Measurements from ENCODE around the gene IPP.

DNA sequence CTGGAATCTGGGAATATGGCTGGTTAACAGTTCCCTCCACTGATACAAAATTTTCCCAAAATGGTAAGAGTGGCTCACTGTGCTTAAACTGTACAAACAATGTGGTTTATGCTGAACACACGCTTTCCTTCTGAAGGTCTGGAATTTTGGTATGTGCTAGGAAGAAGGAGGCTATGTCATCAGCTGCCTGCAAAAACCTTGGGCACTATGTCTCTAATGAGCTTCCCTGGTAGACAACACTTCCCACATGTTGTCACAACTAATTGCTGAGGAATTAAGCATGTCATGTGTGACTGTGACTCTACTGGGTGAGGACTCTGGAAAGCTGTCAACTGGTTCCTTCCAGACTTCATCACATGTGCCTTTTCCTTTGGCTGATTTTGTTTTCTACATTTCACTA lies 29.2 kb downstream of the IPP start:
- TF ChIP-seq, protein P1, sequence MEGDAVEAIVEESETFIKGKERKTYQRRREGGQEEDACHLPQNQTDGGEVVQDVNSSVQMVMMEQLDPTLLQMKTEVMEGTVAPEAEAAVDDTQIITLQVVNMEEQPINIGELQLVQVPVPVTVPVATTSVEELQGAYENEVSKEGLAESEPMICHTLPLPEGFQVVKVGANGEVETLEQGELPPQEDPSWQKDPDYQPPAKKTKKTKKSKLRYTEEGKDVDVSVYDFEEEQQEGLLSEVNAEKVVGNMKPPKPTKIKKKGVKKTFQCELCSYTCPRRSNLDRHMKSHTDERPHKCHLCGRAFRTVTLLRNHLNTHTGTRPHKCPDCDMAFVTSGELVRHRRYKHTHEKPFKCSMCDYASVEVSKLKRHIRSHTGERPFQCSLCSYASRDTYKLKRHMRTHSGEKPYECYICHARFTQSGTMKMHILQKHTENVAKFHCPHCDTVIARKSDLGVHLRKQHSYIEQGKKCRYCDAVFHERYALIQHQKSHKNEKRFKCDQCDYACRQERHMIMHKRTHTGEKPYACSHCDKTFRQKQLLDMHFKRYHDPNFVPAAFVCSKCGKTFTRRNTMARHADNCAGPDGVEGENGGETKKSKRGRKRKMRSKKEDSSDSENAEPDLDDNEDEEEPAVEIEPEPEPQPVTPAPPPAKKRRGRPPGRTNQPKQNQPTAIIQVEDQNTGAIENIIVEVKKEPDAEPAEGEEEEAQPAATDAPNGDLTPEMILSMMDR (IDR thresholded peaks at IDR 0.05; ENCODE audit: low read depth, low read length, poor library complexity, severe bottlenecking), result no peak
- no peak for TF ChIP-seq EZH2phosphoT487 (IDR thresholded peaks at IDR 0.05; ENCODE audit: borderline replicate concordance, low read length)

Measured in DOHH2 (cell line).